GM21786 (cell line): Measurements from ENCODE around the gene ELANE.
"Not testable (repeated sequence)": the region's sequence is repeated elsewhere in the genome, so short reads cannot be mapped to it uniquely, and the experiment has no call there.

Source experiments
- ATAC-seq: cut with Tn5 transposase; IDR thresholded peaks from one replicate; pipeline ENCODE4 v1.9.1; 2021; ENCODE audit not compliant: unreplicated experiment

ELANE gene

GRCh38 chr19:813219-814151 lies 38.6 kb upstream of the ELANE start:
- no peak for ATAC-seq

- no peak for ATAC-seq
Measured at GRCh38 chr19:814152-815078, 37.7 kb upstream of the ELANE start.

GRCh38 chr19:815079-815774 lies 36.9 kb upstream of the ELANE start:
- no peak for ATAC-seq

- no peak for ATAC-seq
Measured at GRCh38 chr19:815775-816499, 36.2 kb upstream of the ELANE start.

- ATAC-seq = no peak
Measured at GRCh38 chr19:816500-816857, 35.6 kb upstream of the ELANE start.

GRCh38 chr19:820212-820611 lies 31.9 kb upstream of the ELANE start:
- not testable (repeated sequence) for ATAC-seq

- ATAC-seq = no peak
Measured at GRCh38 chr19:821231-821824, 30.8 kb upstream of the ELANE start.

GRCh38 chr19:821825-822503 lies 30.1 kb upstream of the ELANE start, which contains the start of gene PLPPR3:
PLPPR3 (minus strand) TSS chr19:821955; CDS start chr19:821559, 396 bp downstream.
- ATAC-seq = no peak

- no peak for ATAC-seq
Measured at GRCh38 chr19:823565-824121, 28.5 kb upstream of the ELANE start.

GRCh38 chr19:824885-825284 lies 27.2 kb upstream of the ELANE start:
- no peak for ATAC-seq

GRCh38 chr19:825897-826644 lies 26.0 kb upstream of the ELANE start:
- no peak for ATAC-seq

GRCh38 chr19:827314-827709 lies 24.8 kb upstream of the ELANE start:
- ATAC-seq = no peak

GRCh38 chr19:827710-828321 lies 24.3 kb upstream of the ELANE start, which contains the start of gene AZU1:
AZU1 (plus strand) TSS chr19:827837; CDS start chr19:827847, 10 bp downstream.
- no peak for ATAC-seq

- no peak for ATAC-seq
Measured at GRCh38 chr19:829129-829758, 22.9 kb upstream of the ELANE start.

- no peak for ATAC-seq
Measured at GRCh38 chr19:831407-832369, 20.4 kb upstream of the ELANE start.

GRCh38 chr19:834216-834615 lies 17.9 kb upstream of the ELANE start:
- no peak for ATAC-seq
